GM18858 (cell line): ENCODE measurements around the gene C14orf180.

Source experiments
- ATAC-seq: cut with Tn5 transposase; IDR thresholded peaks from one replicate; pipeline ENCODE4 v1.9.1; 2021; ENCODE audit not compliant: unreplicated experiment

The C14orf180 gene

DNA sequence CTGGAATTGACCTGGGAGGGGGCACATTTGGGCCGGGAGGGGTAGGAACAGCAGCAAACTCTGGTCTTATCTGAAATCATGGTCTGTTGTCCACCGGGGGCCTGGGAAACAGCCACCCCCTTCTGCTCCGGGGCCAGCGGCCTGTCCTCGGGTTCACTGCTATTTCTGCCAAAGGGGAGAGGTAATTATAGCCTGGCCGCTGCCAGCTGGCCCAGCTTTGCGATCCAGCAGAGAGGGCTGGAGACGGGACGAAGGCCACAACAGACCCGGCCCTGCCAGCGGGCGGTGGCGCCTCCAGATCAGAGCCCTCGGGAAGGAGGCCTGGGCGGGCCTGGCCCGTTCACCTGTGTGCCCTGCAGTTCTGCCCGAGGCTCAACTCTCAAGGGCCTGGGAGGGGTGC, at the start of gene C14orf180:
Gene C14orf180, plus strand, starts transcription at position 258 of the 400 bp plus-strand sequence. CDS start 6,667 bp downstream, outside the sequence.
- ATAC-seq, result no peak

DNA sequence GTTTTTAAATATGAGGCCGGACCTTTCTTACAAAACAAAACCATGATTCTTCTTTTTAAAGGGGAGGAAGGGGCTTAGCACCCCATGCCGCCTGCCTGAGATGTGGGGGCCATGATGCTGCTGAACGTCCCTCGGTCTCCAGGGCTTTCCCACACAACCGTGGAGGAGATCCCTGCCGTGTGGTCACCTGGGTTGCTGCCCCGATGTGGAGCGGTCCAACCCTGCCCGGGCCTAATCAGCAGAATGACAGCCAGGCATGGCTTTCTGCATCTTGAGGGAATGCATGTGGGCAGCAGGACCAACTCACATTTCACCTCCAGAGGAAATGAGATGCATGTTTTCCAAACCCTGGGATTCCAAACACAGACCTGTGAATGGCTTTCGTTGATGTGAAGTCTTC, 48.9 kb upstream of the C14orf180 start:
- no peak for ATAC-seq

DNA sequence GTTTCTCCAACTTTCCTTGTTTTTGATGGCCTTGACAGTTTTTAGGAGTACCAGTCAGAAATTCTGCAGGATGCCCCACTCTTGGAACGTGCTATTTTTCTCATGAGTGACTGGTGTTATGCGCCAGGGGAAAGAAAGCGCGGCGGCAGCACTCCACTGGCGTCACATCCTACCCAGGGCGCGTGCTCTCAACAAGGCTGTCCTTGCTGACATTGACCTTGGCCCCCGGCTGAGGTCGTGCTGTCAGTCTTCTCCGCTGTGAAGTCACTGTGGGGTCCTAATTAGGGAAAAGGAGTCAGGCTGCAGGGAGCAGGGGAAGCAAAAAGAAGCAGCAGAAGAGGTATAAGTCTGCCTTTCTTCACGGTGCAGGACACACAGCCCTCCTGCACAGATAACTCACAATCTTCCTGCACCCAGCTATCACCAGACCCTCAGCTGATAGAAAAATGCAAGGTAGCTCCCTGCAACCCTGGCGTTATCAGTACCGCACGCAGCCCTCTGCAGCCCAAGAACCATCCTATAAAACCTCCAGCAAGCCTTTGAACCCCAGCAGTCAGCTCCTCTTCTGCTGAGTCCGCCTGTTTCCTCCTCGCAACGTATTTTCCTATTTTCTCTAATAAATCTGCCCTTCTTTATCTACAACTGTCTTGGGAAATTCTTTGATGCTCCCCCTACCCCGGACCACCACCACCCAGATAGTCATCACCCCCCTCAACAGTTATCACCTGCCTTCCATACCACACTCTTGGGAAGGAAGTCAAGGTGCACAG, 48.0 kb upstream of the C14orf180 start:
- ATAC-seq, result no peak

DNA sequence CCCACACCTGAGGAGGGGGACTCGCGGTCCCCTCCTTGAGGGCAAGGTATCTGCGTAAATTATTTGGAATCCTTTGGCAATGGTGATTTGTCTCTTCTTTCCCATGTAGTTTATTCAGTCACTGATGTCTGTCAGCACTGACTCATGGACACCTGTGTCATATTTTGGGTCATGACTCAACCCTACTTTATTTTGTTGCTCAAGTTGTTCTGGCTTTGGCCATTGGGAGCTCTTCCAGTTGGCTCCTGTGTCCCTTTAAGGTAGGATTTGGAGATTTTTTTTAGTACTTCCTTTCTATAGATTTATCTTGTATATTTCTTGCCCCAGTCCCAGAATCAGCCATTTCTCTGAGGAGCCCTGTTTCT, 47.4 kb upstream of the C14orf180 start:
- ATAC-seq, result no peak

DNA sequence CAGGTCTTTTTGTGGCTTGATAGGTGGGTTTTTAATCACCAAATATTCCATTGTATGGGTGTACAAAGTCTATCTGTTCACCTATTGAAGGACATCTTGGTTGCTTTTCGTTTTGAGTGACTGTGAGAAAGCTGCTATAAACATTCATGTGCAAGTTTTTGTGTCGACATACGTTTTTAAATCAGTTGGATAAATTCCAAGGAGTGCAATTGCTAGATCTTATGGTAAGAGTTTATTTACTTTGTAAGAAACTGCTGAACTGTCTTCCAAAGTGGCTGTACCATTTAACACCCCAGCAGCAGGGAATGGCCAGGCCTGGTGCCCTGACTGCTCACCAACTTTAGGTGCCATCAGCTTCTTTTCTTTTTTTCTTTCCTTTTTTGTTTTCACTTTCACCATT, 45.5 kb upstream of the C14orf180 start:
- ATAC-seq, result no peak

DNA sequence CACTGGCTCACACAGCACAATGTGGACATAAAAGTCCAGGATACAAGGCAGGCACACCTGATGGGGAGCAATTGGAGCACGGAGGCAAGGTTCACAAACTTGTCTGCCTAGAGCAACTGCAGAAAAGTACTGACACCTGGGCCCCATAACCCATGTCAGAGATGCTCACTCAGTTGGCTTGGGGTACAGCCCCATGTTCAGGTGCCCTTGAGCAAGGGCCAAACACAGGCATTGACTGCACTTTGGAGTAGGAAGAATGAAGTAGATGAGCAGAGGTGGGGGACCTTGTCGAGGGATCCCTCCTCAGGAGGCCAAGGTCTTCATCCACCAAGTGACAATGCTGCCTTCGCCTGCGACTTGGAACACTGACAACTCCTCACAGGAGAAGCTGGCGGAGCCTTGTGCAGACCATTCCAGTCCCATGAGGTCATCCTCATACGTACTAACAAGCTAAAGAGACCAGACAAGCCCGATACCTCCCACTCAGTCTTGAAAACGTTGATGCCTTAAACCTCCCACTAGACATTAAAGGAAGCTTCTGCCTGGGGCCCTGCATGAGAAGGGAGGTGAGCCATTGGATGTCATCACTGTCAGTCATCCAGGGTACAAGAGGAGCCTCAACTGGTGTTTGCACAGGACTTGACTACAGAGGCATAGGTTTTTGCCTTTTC, 42.5 kb upstream of the C14orf180 start:
- no peak for ATAC-seq

DNA sequence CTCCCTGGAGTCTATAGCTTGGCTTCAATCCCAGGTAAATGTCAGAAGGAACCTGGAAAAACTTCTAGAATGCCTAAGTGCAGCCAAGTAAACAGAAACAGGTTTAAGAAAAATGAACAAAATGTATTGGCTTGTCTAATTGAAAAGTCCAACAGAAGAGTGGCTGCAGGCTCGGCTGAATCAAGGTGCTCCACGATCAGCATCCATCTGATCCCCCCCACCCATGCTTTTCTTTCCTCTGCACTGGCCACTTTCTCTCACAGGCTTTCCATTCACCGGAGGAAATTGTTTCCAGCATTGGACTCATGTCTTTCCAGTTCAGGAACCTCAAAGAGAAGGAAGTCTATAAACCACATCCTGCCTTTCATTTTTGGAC, 42.0 kb upstream of the C14orf180 start:
- no peak for ATAC-seq

DNA sequence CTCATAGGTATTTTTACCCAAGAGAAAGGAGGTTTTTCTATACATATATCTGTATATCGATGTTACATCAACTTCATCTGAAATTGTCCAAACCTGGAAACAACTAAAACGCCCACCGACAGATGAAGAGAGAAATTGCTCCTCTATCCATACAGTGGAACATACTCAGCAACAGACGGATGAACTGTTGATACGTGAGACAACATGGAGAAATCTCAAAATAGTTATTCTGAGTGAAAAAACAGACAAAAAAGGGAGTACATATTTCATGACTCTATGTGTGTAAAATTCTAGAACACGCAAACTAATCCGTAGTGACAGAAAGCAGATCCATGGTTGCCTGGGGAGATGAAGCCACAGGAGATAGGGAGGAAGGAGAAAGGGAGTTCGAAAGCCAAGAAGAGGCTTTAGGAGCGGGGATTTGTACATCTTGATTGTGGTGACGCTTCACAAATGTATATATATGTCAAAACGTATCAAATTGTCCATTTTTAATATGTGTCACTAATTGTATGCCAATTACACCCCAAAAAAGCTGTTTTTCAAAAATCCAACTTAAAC, 37.6 kb upstream of the C14orf180 start:
- ATAC-seq, result no peak

DNA sequence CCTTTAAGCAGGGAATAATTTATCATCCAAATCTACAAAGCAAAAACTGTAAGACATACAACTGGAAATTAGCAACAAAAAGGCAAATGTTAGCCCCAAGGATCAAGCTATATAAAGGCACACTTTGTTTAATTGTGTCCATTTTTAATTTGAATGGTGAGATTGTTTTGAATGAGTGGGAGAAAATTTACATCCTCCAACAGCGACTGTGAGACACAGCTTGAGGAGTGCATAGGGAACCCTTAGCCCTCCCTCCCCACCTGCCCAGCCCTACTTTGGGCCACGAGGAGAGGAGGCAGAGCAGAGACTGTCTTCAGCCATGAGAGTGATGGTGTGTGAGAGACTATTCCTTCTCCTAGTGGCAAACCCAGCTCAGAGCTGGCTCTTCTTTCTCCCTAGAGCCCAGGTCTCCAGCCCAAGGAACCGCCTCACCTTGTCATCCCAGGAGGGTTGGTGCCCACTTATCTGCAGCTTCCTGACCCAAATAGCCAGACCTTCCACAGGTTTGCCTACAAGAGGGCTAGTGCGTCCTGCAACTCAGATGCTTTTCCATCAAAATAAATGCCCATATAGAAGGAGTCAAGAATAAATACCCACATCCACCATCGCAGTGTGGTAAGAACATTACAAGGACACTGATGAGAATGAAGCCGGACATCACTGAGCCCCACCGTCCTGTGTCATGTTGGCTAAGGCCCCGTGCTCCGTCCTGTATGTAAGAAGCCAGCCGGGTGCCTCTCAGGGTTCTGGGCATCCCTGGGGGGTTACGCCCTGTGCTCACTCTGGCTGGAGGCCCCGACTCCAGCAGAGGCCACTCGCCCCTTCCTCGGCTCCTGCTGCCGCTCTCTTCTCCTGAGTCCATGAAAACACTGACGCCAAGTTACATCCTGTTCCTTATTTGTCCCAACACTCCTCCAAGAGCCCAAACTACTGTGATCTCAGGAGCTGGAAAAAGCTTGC, 36.4 kb upstream of the C14orf180 start:
- ATAC-seq, result no peak

DNA sequence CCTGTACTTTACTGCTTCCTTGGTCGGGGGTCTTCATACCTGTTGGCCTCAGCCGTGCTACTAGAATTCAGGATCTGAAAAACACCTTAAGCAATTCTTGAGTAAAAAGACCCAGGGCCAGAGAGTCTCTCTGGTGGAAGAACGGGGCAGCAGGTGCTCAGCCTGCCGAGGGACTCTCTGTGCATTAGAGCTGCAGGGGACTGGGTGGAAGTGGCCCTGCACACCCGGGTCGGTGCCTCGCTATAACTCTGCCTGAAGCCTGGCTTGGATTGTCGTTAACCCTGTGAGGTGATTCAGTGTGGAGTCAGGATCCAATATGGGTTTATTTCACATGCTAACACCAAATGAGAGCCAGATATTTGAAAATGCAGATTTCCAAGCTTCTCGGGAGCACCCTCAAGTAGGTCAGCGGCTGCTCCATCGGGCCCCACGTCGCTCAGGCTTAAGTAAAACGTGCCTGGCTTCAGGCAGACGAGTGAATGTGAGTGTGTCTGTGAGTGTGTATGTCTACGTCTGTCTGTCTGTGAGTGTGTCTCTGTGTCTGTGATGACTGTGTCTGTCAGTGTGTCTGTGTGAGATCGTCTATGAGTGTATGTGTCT, 35.1 kb upstream of the C14orf180 start:
- ATAC-seq, result no peak

DNA sequence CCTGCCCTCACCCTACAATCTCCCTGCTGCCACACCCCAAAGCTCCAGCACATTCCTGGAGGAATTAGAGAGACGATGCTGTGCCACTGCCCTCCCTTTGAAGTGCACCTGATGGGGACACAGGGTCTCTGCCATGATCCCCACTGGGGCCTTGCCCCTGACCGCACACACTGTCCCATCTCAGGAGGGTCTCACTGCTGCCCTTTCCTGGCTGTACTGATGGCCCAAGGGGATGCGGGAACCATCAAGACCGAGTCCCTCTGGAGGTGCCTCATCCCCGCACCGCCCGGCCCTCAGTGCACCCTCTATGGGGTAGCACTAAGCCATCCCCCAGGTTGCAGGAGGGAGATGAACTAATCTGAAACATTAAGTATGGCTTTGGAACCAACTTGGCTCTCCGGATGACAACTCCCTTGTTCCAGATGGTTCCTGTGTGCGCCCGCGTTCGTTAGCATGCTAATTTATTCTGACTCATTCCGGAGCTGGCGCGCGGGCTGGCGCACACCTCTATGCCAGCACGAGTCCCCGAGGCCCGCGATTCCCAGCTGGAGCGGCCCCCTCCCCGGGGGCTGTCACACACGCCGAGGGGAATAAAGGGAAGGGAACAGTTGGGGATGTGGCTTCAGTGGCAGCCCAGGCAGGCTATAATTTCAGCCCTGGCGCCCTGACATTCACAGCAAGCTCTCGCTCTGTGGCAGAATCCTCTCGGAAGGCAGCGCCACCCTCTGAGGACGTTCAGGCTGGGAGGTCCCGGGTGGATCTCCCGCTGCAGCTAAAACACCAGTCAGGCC, 34.2 kb upstream of the C14orf180 start:
- no peak for ATAC-seq

DNA sequence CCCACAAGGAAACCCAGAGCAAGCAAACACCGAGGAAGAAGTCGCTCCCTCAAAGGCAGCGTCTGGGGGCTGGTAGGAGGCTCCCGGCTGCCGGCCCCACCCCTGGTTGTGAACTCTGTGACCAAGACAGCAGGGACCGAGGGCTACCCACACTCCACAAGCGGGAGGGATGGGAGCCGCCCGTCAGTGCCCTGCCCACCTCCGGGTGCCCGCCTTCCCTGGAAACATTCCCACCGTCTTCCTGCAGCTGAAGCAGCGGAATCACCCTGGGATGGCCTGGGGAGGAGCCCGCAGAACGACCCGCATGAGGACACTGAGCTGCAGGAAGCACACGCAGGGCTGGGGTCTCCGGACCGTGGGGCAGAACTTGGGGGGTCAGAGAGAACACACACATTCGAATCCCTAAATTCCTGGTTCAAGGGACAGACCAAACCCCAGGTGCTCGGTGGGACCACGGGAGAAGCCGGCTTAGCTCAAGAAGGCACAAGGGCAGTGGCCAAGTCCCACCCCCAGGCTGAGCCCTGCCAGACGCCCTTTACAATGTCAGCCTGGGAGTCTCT, 33.5 kb upstream of the C14orf180 start:
- ATAC-seq, result no peak

DNA sequence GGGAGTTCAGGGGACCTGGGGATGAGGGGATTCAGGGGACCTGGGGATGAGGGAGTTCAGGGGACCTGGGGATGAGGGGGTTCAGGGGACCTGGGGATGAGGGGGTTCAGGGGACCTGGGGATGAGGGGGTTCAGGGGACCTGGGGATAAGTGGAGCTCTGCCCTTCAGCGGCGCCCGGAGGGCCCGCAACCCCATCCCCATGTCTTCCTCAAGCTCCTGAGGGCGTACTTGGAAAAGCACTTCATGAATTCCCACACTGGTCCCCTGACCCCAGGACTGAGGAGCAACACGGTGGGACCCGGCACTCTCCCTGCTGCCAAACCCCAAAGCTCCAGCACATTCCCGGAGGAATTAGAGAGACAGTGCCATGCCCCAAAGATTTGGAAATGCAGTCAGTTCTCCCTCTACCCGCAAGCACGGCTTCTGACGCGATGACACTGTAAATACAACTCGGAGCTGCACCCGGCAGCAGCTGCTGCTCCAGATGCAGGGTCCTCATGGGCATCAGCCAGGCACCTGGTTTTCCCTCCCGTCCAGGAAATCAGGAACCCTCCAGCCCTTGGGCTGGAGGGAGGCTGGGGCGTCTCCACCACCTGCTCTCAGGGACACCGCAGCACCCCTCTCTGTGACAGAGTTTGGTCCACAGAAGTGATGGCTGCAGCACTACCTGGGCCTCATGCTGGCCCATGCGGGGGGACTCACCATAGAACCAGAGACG, 32.8 kb upstream of the C14orf180 start:
- ATAC-seq, result no peak

DNA sequence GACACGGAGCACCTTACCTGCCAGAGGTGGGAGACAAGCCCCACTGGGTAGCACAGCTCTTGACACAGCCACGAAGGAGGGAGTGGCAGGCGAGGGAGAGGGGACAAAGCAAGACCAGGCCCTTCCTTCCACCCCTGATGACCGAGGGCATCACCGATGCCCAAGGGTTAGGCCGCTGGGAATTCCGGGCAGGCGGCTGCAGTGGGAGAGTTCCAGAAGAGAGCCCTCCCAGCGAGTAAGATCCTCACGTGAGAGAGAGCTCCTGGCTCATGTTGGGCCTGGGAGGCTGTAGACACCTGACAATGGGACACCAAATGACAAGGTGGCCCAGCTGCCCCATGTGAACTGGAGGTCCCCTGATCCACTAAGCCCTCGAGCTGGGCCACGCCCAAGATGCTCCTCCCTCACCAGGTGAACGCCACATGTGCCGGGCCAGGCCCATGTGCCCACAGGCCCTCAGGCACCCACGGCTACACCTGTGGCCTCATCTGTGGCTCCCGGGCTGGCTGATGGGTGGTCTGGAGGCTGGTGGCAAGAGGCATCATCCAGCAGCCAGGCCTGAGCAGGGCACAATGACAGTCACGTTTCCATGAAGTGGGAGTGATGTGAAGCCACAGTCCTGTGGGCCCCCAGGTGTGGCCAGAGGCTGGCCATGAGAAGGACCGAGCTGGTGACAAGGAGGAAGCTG, 32.1 kb upstream of the C14orf180 start:
- ATAC-seq, result no peak

DNA sequence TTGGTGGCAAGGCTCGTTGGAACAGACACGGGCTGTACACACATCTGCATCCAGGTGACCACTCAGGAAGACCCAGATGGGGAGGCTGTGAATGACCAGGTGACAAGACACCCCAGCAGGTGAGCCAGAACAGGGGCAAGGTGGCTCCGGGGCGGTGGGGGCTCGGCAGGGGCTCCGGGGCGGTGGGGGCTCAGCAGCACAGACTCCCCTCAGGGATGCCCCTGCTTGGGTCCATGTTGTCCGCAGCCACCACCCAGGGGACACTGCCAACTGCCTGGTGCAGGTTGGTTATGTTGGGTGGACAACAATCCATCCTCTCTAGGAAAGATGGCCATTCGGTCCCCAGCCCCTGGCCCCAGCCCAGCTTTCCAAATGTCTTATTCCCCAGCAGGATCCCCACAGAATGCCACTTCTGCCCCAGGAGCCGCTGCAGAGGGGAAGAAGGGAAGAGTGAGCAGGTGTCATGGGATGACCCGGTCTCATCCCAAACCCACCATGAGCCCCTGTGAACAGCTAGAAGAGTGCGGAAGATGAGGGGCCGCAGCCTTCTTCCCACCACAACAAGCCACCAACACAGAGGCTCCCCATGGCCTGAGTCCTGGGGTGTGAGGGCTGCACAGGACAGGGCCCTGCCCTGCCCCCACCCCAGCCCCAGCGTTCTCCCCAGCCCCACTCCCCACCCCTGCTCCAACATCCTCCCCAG, 31.4 kb upstream of the C14orf180 start:
- no peak for ATAC-seq

DNA sequence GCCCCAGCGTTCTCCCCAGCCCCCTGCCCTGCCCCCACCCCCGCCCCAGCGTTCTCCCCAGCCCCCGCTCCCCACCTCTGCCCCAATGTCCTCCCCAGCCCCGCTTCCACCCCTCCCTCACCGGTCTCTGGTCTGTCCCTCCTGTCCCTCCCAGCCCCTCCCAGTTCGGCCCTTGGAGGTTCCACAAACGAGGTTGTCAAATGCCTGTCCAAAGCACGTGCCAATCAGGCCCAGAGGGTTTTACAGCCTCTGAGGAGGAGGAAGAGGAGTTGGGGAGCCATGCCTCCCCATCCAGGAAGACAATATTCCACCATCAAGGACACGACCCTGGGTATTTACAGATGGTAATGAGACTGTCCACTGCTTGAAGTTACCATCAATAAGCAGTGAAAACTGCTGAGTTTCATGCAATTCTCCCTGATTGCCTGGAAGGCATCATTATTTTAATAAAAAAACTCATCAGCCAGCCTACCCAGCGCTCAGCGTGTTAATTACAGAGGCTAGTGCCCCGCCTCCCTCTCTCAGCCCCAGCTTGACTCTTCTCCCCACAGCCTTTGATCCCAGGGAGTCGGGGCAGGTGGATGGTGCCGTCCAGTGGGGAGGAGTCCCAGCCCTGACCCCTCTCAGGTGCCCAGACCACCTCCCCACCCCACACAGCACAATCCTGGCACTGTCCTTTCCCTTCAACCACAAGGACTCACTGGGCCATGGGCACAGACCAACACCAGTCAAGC, 30.6 kb upstream of the C14orf180 start:
- ATAC-seq, result no peak
